GM18520 (cell line): ENCODE data around the gene SLC12A6.

Source experiments
- ATAC-seq: cut with Tn5 transposase; IDR thresholded peaks from one replicate; pipeline ENCODE4 v1.9.1; 2021; ENCODE audit not compliant: unreplicated experiment

SLC12A6 gene

GRCh38 chr15:34271493-34271892 is 66.1 kb downstream of the SLC12A6 start:
- ATAC-seq, result no peak

- no peak for ATAC-seq
Measured at GRCh38 chr15:34266751-34267150, 70.8 kb downstream of the SLC12A6 start.

GRCh38 chr15:34264076-34264475 is 73.5 kb downstream of the SLC12A6 start:
- ATAC-seq, result no peak

- ATAC-seq, result no peak
Measured at GRCh38 chr15:34262362-34262761, 75.2 kb downstream of the SLC12A6 start.

- no peak for ATAC-seq
Measured at GRCh38 chr15:34259566-34259965, 78.0 kb downstream of the SLC12A6 start.

GRCh38 chr15:34258151-34258550 is 79.4 kb downstream of the SLC12A6 start:
- ATAC-seq, result no peak

- ATAC-seq, result no peak
Measured at GRCh38 chr15:34252545-34252944, 85.0 kb downstream of the SLC12A6 start.

- ATAC-seq, result no peak
Measured at GRCh38 chr15:34248190-34248589, 89.4 kb downstream of the SLC12A6 start.

GRCh38 chr15:34246276-34246976 is 91.2 kb downstream of the SLC12A6 start:
- no peak for ATAC-seq

- ATAC-seq, result no peak
Measured at GRCh38 chr15:34243226-34243625, 94.4 kb downstream of the SLC12A6 start.

GRCh38 chr15:34242331-34242710 is 95.3 kb downstream of the SLC12A6 start:
- ATAC-seq, result no peak

- ATAC-seq, result peak; percentile 61
Measured at GRCh38 chr15:34241376-34242330, 95.9 kb downstream of the SLC12A6 start.

- no peak for ATAC-seq
Measured at GRCh38 chr15:34240537-34240936, 97.0 kb downstream of the SLC12A6 start.

GRCh38 chr15:34239151-34239808 is 98.3 kb downstream of the SLC12A6 start:
- no peak for ATAC-seq

- ATAC-seq, result no peak
Measured at GRCh38 chr15:34233614-34234013, 104.0 kb downstream of the SLC12A6 start.

GRCh38 chr15:34223904-34224596 is 113.5 kb downstream of the SLC12A6 start:
- no peak for ATAC-seq

- ATAC-seq, result no peak
Measured at GRCh38 chr15:34217587-34218225, 119.9 kb downstream of the SLC12A6 start.

GRCh38 chr15:34216527-34217270 is 120.9 kb downstream of the SLC12A6 start:
- ATAC-seq, result no peak

- no peak for ATAC-seq
Measured at GRCh38 chr15:34214135-34214534, 123.4 kb downstream of the SLC12A6 start.

- ATAC-seq, result no peak
Measured at GRCh38 chr15:34213690-34214089, 123.9 kb downstream of the SLC12A6 start.
